T-helper 2 cell treated with Interferon-gamma antibody and Interleukin-4, amounts not matched to agents 5 μg/mL and 100 μg/mL, for 36 hours (primary cell): ENCODE measurements around the gene TRAF6.

Experiments
- DNase-seq: peaks from one replicate; pipeline ENCODE4 v3.0.0; 2021; ENCODE audit warnings: low spot score
- H3K27ac Mint-ChIP-seq: one replicate; pipeline ENCODE4 v1.8.0; 2021; ENCODE audit warnings: mild to moderate bottlenecking, mixed read lengths
- H3K27me3 Mint-ChIP-seq: one replicate; pipeline ENCODE4 v1.8.0; 2021; ENCODE audit warnings: low read depth, mixed read lengths
- H3K36me3 Mint-ChIP-seq: one replicate; pipeline ENCODE4 v1.8.0; 2021; ENCODE audit warnings: low read depth, mixed read lengths
- H3K4me1 Mint-ChIP-seq: one replicate; pipeline ENCODE4 v1.8.0; 2021; ENCODE audit warnings: low read depth, mixed read lengths
- H3K4me3 Mint-ChIP-seq: one replicate; pipeline ENCODE4 v1.8.0; 2022; ENCODE audit warnings: mild to moderate bottlenecking, moderate library complexity, mixed read lengths
- H3K9me3 Mint-ChIP-seq: one replicate; pipeline ENCODE4 v1.8.0; 2021; ENCODE audit warnings: mixed read lengths

The TRAF6 gene

DNA sequence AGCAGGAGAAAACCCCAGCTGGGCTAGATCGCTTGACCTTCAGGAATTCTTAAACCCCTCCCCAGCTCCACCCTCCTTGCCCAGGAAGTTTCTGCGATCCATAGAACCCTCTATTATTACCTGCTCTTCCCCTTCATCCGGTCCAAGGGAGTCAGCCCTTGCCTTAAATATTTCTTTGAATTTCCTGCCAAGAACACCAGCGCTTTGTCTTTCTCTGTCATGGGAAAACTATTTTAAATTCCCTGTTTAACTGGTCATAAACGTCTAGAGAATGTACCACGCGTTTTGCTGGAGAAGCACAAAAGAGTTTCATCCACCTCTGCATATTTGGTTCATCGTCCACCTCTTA lies 496 bp upstream of the TRAF6 start:
- peaks cover 8% of the 10 kb centered on the region for H3K9me3 Mint-ChIP-seq
- H3K36me3 Mint-ChIP-seq = peaks cover 5% of the 10 kb centered on the region
- peaks cover 22% of the 10 kb centered on the region for H3K27me3 Mint-ChIP-seq
- DNase-seq = no peak
- H3K27ac Mint-ChIP-seq = peak overlapping the region; percentile 58
- peaks cover 20% of the 10 kb centered on the region for H3K4me1 Mint-ChIP-seq
- peak overlapping the region; percentile 98 for H3K4me3 Mint-ChIP-seq

DNA sequence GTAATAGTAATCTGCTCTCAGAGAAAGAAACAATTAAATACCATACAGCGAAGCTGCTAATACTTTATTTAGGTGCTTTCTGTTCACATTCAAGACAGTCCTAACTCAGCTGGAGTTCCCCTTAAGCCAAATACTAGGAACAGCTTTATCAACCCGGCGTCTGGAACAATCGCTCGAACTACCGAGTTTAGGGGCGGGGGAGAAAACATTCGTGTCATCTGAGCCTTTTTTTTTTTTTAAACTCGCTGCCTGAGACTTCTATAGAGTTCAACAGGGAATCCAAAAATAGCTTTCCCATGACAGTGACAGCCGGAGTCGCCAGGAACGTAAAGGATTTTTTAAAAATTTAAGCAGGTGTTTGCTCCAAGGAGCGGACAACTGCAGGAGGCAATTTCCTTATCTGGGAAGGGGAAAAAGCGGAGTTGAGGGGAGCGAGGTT lies 852 bp downstream of the TRAF6 start:
- peak overlapping the region; percentile 98 for H3K4me3 Mint-ChIP-seq

DNA sequence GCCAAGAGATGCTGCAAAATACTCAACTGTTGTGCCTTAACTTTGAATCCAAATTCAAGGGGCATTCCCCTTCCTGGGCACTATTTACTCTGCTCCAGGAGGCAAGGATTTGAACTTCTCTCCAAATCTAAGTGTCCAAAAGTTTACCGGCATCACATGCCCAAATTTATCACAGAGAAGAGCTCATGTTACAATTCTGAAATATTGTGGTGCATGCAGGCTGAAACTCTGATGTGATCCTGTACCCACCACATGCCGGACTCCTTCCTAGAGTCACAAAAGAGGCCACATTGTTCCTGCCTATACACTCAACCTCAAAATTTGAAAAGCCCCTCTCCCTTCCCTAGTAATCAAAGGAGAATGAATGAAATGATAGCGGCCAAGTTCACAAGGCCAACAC lies 1.3 kb downstream of the TRAF6 start:
- DNase-seq = no peak
- peak overlapping the region; percentile 93 for H3K27ac Mint-ChIP-seq
- peaks cover 15% of the 10 kb centered on the region for H3K27me3 Mint-ChIP-seq
- peaks cover 4% of the 10 kb centered on the region for H3K9me3 Mint-ChIP-seq
- peak overlapping the region; percentile 98 for H3K4me3 Mint-ChIP-seq
- peaks cover 25% of the 10 kb centered on the region for H3K4me1 Mint-ChIP-seq
- H3K36me3 Mint-ChIP-seq = peaks cover 10% of the 10 kb centered on the region

More for the DNA sequence above, 852 bp downstream of the TRAF6 start:
- H3K9me3 Mint-ChIP-seq = peaks cover 8% of the 10 kb centered on the region
- H3K27me3 Mint-ChIP-seq = peaks cover 15% of the 10 kb centered on the region
- H3K36me3 Mint-ChIP-seq = peaks cover 10% of the 10 kb centered on the region
- peaks cover 25% of the 10 kb centered on the region for H3K4me1 Mint-ChIP-seq
- DNase-seq = no peak
- peak overlapping the region; percentile 93 for H3K27ac Mint-ChIP-seq

- H3K9me3 Mint-ChIP-seq = no peaks in the 10 kb centered on the region
- peak overlapping the region; percentile 98 for H3K4me3 Mint-ChIP-seq
- H3K27ac Mint-ChIP-seq = no peak overlapping the region
- DNase-seq = no peak
- H3K36me3 Mint-ChIP-seq = peaks cover 10% of the 10 kb centered on the region
- H3K27me3 Mint-ChIP-seq = peaks cover 13% of the 10 kb centered on the region
- peaks cover 25% of the 10 kb centered on the region for H3K4me1 Mint-ChIP-seq
Observed at GRCh38 chr11:36507824-36508489, 2.1 kb downstream of the TRAF6 start.

DNA sequence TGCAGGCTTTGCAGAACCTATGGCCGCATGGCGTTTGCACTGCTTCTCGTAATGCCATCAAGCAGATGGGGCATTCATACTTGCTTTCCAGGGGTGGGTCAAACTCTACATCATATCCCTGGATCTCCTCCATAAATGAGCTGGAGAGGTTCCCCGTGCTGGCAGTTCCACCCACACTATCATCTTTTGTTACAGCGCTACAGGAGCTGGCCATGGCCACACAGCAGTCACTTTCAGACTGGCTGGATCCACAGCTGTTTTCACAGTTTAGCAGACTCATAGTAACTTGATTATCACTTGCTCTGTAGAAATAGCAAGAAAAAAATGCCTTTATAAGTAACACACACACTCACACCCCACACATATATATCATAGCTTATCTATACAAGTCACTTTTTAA lies 8.8 kb downstream of the TRAF6 start:
- no peak overlapping the region for H3K4me3 Mint-ChIP-seq
- H3K9me3 Mint-ChIP-seq = no peaks in the 10 kb centered on the region
- H3K36me3 Mint-ChIP-seq = peaks cover 29% of the 10 kb centered on the region
- H3K27ac Mint-ChIP-seq = no peak overlapping the region
- H3K27me3 Mint-ChIP-seq = no peaks in the 10 kb centered on the region
- H3K4me1 Mint-ChIP-seq = peaks cover 20% of the 10 kb centered on the region
- no peak for DNase-seq

DNA sequence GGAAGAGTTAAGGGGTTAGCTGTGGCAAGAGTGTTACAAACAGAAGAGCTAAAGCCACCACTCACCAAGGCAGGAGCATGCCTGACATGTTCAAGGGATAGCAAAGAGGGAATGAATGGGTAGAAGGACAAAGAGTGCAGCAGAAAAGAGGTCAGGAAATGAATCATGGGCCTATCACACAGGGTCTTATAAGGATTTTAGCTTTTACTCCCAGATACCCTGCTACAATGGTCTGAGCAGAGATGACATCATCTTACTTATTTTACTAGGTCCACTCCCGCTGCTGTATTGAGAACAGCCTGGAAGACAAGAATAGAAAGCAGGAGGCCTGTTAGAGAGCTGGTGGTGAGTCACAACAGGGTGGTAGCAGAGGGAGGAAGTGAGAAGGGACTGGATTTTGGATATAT lies 9.8 kb downstream of the TRAF6 start:
- Mint-ChIP-seq H3K36me3 (peaks cover 28% of the 10 kb centered on the region), H3K27me3 (no peaks in the 10 kb centered on the region), H3K9me3 (no peaks in the 10 kb centered on the region), H3K27ac (no peak overlapping the region), H3K4me3 (no peak overlapping the region), H3K4me1 (peaks cover 13% of the 10 kb centered on the region)
- no peak for DNase-seq

- Mint-ChIP-seq H3K4me3 (no peak overlapping the region), H3K27ac (no peak overlapping the region), H3K36me3 (peaks cover 25% of the 10 kb centered on the region), H3K9me3 (no peaks in the 10 kb centered on the region), H3K4me1 (peaks cover 11% of the 10 kb centered on the region), H3K27me3 (no peaks in the 10 kb centered on the region)
- DNase-seq = no peak
Observed at GRCh38 chr11:36499315-36499714, 10.8 kb downstream of the TRAF6 start.

DNA sequence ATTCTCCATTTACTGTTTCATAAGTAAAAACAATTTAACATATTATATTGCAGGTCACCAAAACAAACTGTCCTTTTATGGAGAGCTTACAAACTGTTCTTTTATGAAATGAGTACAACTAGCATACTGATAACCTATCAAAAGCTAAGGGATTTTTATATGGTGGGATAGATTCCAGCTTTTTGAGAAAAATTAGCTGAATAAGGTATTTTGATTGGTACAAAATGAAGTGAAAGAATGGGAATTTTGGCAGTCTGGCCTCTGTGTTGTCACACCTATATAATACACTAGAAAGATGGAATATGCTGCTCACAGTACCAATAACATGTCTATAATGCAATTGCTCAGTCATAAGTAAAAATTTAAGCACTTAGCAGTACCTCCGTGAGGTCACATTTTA lies 11.4 kb downstream of the TRAF6 start:
- Mint-ChIP-seq H3K9me3 (no peaks in the 10 kb centered on the region), H3K27me3 (no peaks in the 10 kb centered on the region), H3K4me1 (peaks cover 11% of the 10 kb centered on the region), H3K27ac (no peak overlapping the region), H3K4me3 (no peak overlapping the region), H3K36me3 (peaks cover 25% of the 10 kb centered on the region)
- DNase-seq = no peak

DNA sequence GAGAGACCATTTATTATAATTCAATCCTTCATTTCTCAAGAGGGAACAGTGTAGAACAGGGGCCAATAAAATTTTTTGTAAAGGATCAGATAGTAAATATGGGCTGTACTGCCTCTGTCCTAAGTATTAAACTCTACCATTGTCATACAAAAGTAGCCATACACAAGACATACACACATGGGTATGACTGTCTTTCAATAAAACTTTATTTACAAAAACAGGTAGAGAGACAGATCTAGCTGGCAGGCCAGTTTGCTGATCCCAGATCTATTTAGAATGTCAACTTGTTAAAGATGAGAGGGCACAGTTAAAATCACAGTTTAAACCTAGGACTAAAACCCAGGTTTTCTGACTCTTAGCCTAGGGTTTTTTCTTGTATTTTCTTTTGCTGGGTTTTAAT lies 16.7 kb downstream of the TRAF6 start:
- Mint-ChIP-seq H3K9me3 (no peaks in the 10 kb centered on the region), H3K4me1 (peaks cover 10% of the 10 kb centered on the region), H3K36me3 (peaks cover 41% of the 10 kb centered on the region), H3K4me3 (no peak overlapping the region), H3K27ac (no peak overlapping the region), H3K27me3 (no peaks in the 10 kb centered on the region)
- DNase-seq = no peak

DNA sequence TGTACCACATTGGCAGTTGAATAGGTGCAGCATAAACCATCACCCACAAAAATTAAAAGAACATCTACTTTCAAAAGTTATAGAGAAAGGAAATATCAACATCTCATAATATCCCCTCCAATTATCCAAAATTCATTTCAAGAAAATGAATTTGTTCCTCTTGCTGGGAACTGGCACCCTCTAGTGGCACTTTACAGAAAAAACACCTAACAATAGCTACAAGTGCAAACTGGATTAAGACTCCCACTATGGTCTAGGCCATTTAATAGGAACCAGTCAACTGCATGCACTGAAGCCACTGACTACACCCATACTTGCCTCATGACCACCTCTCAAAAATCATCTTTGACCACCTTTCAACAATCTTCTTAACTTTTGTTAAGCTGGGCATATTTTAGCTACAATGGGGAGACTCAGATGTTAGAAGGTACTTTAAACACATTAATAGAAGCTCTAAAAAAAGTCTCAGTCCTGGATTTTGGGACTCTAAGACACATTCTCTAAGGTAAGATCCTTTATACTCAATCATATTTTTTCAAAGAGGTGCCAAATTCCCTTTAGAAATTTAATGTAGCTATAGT lies 17.3 kb downstream of the TRAF6 start:
- DNase-seq = no peak
- no peak overlapping the region for H3K27ac Mint-ChIP-seq

DNA sequence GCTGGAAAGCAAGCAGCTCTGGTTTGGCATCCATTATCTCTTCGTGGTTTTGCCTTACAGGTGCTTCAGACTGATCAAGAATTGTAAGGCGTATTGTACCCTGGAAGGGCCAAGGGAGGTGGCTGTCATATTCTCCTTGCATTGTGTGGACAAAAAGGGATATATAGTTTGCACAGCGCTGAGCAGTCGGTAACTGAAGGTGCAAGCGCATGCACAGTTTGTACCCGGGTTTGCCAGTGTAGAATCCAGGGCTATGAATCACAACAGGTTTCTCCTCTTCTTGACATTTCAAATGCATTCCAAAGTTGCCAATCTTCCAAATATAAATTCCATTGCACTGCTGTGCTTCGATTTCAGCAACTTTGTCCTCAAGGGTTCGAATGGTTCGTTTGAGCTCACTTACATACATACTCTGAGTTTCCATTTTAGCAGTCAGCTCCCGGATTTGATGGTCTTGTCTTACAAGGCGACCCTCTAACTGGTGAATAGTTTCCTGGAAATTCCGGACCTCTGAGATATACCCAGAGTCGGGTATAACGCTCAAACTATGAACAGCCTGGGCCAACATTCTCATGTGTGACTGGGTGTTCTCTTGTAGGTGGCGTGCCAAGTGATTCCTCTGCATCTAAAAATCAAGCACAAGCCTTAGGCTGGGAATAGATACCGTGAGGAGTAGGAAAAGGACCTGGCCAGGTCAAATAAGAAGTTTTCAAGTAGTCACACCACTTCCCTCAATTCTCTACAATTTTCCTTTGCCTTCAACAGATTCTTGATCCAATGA lies 19.9 kb downstream of the TRAF6 start:
- Mint-ChIP-seq H3K4me1 (peaks cover 22% of the 10 kb centered on the region), H3K9me3 (no peaks in the 10 kb centered on the region), H3K27ac (no peak overlapping the region)

More for the DNA sequence above, 17.3 kb downstream of the TRAF6 start:
- H3K27me3 Mint-ChIP-seq = no peaks in the 10 kb centered on the region
- no peak overlapping the region for H3K4me3 Mint-ChIP-seq
- H3K36me3 Mint-ChIP-seq = peaks cover 43% of the 10 kb centered on the region
- no peaks in the 10 kb centered on the region for H3K9me3 Mint-ChIP-seq
- H3K4me1 Mint-ChIP-seq = peaks cover 13% of the 10 kb centered on the region

GRCh38 chr11:36488096-36488495 lies 22.0 kb downstream of the TRAF6 start:
- Mint-ChIP-seq H3K36me3 (peaks cover 57% of the 10 kb centered on the region), H3K27me3 (no peaks in the 10 kb centered on the region), H3K4me3 (peak overlapping the region; percentile 52), H3K27ac (peak overlapping the region; percentile 31), H3K9me3 (no peaks in the 10 kb centered on the region), H3K4me1 (peaks cover 24% of the 10 kb centered on the region)
- no peak for DNase-seq

More for the DNA sequence above, 19.9 kb downstream of the TRAF6 start:
- peaks cover 53% of the 10 kb centered on the region for H3K36me3 Mint-ChIP-seq
- DNase-seq = no peak
- no peak overlapping the region for H3K4me3 Mint-ChIP-seq
- H3K27me3 Mint-ChIP-seq = no peaks in the 10 kb centered on the region

GRCh38 chr11:36487619-36488018 lies 22.5 kb downstream of the TRAF6 start:
- Mint-ChIP-seq H3K9me3 (no peaks in the 10 kb centered on the region), H3K4me1 (peaks cover 23% of the 10 kb centered on the region), H3K4me3 (no peak overlapping the region), H3K27me3 (no peaks in the 10 kb centered on the region), H3K36me3 (peaks cover 55% of the 10 kb centered on the region), H3K27ac (no peak overlapping the region)
- no peak for DNase-seq

DNA sequence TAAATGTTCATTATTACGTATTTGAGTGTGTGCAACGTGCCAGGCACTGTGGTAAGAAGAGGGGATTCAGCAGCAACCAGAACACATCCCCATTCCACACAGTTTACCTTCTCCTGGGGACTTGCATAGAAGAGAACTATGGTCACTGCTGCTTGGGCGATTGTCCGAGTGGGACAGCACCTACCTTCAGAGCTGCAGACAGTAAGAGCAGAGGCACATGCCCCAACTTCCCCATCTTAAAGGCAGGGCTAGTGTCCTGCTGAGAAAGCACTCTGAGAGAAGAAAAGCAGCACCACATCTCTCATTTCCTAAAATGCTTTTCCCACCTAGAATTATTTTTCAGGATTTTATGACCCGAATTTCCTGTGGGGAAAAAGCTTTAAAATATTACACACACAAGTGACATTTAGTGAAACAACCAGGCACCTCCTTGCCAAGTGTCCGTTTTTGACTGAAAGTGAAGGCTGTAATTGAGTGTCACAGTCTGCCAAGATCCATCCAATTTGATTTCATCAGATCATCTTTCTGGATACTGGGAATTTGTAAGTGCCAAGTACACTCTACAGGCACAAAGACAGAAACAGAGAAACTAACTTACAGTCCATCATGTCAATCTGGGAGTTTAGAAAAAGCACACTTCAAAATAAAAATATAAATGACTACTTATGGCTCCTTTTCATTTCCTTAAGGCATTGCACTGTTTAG lies 24.6 kb downstream of the TRAF6 start:
- no peaks in the 10 kb centered on the region for H3K27me3 Mint-ChIP-seq
- no peak for DNase-seq
- H3K4me3 Mint-ChIP-seq = no peak overlapping the region
- peaks cover 44% of the 10 kb centered on the region for H3K36me3 Mint-ChIP-seq
- H3K4me1 Mint-ChIP-seq = peaks cover 19% of the 10 kb centered on the region
- no peak overlapping the region for H3K27ac Mint-ChIP-seq
- H3K9me3 Mint-ChIP-seq = no peaks in the 10 kb centered on the region
